Activated CD4-positive, alpha-beta memory T cell treated with anti-CD3 and anti-CD28 coated beads, Interleukin-2, amount 10 ng/mL, durations not matched to agents 7 days and 5 days (primary cell): ENCODE data around the gene THSD7A. TPM values are rescaled to one million over a fixed set of nuclear protein-coding genes. Genes with fewer than 3 reads are reported as not detected.
"Not testable (repeated sequence)": the region's sequence is repeated elsewhere in the genome, so short reads cannot be mapped to it uniquely, and the experiment has no call there.

Experiments used
- CTCF ChIA-PET: fragments of 350-600 bp; sonication (Branson Sonifier 250); formaldehyde crosslinking; loops from one replicate; lab custom pipeline; 2021; ENCODE audit warnings: antibody characterized with exemption, inconsistent platforms; lab: Charles Lee
- POLR2A ChIA-PET: fragments of 350-600 bp; sonication (Branson Sonifier 250); formaldehyde crosslinking; loops from one replicate; lab custom pipeline; 2021; ENCODE audit warnings: antibody characterized with exemption; lab: Charles Lee
- DNase-seq: peaks from one replicate; pipeline ENCODE4 v3.0.0-alpha.2; 2020
- H3K27ac Mint-ChIP-seq: one replicate; pipeline ENCODE4 v1.8.0; 2021; ENCODE audit warnings: mild to moderate bottlenecking, mixed read lengths
- H3K27me3 Mint-ChIP-seq: one replicate; pipeline ENCODE4 v1.8.0; 2021; ENCODE audit warnings: mixed read lengths
- H3K36me3 Mint-ChIP-seq: one replicate; pipeline ENCODE4 v1.8.0; 2021; ENCODE audit warnings: low read depth, mixed read lengths
- H3K4me1 Mint-ChIP-seq: one replicate; pipeline ENCODE4 v1.8.0; 2021; ENCODE audit warnings: mixed read lengths
- H3K4me3 Mint-ChIP-seq: one replicate; pipeline ENCODE4 v1.8.0; 2021; ENCODE audit warnings: mild to moderate bottlenecking, mixed read lengths
- H3K9me3 Mint-ChIP-seq: one replicate; pipeline ENCODE4 v1.8.0; 2021; ENCODE audit warnings: mixed read lengths
- total RNA-seq, 2 experiments: library from RNA; stranded (reverse); gene quantifications; one replicate each; pipeline ENCODE4 v1.2.3, GENCODE V29; 2021

The THSD7A gene
- total RNA-seq, 2 experiments from 2014 or later = not detected

- H3K27ac Mint-ChIP-seq = no peak overlapping the region
- CTCF ChIA-PET = no interaction called here
- peaks cover 2% of the 10 kb centered on the region for H3K9me3 Mint-ChIP-seq
- no peaks in the 10 kb centered on the region for H3K27me3 Mint-ChIP-seq
- no peaks in the 10 kb centered on the region for H3K36me3 Mint-ChIP-seq
- no peaks in the 10 kb centered on the region for H3K4me1 Mint-ChIP-seq
- POLR2A ChIA-PET = no interaction called here
- no peak overlapping the region for H3K4me3 Mint-ChIP-seq
- DNase-seq = no peak
These were observed 292.1 kb downstream of the THSD7A start for GRCh38 chr7:11539853-11540252.

GRCh38 chr7:11538751-11539299 is 293.2 kb downstream of the THSD7A start:
- no peak overlapping the region for H3K27ac Mint-ChIP-seq
- no peak overlapping the region for H3K4me3 Mint-ChIP-seq
- no peak for DNase-seq
- H3K27me3 Mint-ChIP-seq = no peaks in the 10 kb centered on the region
- no peaks in the 10 kb centered on the region for H3K4me1 Mint-ChIP-seq
- ChIA-PET POLR2A (no interaction called here), CTCF (no interaction called here)
- H3K9me3 Mint-ChIP-seq = peaks cover 2% of the 10 kb centered on the region
- no peaks in the 10 kb centered on the region for H3K36me3 Mint-ChIP-seq

GRCh38 chr7:11533229-11533820 is 298.7 kb downstream of the THSD7A start:
- Mint-ChIP-seq H3K27ac (no peak overlapping the region), H3K27me3 (no peaks in the 10 kb centered on the region), H3K4me1 (no peaks in the 10 kb centered on the region), H3K36me3 (no peaks in the 10 kb centered on the region), H3K9me3 (peaks cover 2% of the 10 kb centered on the region), H3K4me3 (no peak overlapping the region)
- ChIA-PET POLR2A (no interaction called here), CTCF (no interaction called here)
- DNase-seq = no peak

DNA sequence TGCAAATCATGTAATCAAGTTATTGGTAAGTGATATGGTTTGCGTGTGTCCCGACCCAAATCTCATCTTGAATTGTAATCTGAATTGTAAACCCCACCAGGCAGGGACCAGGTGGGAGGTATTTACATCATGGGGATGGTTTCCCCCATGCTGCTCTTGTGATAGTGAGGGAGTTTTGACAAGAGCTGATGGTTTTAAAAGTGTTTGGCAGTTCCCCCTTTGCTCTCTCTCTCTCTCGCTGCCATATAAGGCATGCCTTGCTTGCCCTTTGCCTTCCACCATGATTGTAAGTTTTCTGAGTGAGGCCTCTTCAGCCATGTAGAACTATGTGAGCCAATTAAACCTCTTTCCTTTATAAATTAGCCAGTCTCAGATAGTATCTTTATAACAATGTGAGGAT is 302.6 kb downstream of the THSD7A start:
- no peak overlapping the region for H3K4me3 Mint-ChIP-seq
- ChIA-PET CTCF (no interaction called here), POLR2A (no interaction called here)

GRCh38 chr7:11527707-11528106 is 304.3 kb downstream of the THSD7A start:
- CTCF ChIA-PET = no interaction called here
- H3K4me3 Mint-ChIP-seq = no peak overlapping the region
- no peaks in the 10 kb centered on the region for H3K9me3 Mint-ChIP-seq
- POLR2A ChIA-PET = no interaction called here
- DNase-seq = no peak
- H3K27ac Mint-ChIP-seq = no peak overlapping the region
- no peaks in the 10 kb centered on the region for H3K27me3 Mint-ChIP-seq
- no peaks in the 10 kb centered on the region for H3K4me1 Mint-ChIP-seq
- no peaks in the 10 kb centered on the region for H3K36me3 Mint-ChIP-seq

More for the DNA sequence above, 302.6 kb downstream of the THSD7A start:
- Mint-ChIP-seq H3K9me3 (no peaks in the 10 kb centered on the region), H3K4me1 (no peaks in the 10 kb centered on the region), H3K36me3 (no peaks in the 10 kb centered on the region), H3K27ac (no peak overlapping the region), H3K27me3 (no peaks in the 10 kb centered on the region)
- DNase-seq = no peak

DNA sequence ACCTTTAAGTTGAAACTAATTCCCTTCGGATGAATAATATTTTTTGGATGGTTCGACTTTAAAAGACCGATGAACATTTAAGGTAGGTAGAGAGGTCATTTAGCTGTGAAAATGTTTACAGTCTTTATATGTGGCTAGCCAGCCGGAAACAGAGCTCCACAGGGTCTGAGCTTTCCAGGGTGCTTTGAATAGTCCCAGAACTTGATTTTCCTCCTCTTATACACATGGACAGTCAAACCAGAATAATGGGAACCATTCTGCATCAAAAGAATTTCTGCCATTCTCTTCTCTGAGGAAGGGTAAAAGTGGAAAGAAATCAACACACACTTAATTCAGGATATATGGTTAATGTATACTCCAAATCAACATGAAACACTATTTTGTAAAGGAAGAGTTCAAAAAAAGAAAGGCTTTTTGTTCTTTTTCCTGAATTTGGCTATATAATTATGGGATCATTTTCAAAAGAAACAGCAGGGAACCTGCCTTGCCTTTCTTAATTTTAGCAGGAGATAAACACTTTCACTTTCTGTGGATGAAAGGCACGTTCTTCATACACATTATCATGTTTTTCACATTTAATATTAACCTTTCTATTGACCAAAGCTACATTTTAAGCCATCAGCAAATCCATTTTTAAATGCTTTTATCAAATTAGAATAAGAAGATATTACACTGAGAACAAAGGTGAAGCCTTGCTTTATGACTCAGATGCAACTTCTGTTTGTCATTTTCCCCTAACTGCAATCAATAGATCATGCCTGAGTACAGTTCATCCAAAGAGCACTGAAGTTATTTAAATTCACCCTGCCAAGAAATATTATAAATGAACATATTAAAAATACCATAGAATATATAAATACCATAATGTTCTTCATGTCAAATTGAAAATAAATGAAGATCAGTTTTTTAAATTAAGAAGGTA is 307.3 kb downstream of the THSD7A start:
- H3K9me3 Mint-ChIP-seq = no peaks in the 10 kb centered on the region
- ChIA-PET CTCF (no interaction called here), POLR2A (no interaction called here)
- no peak for DNase-seq
- H3K27me3 Mint-ChIP-seq = no peaks in the 10 kb centered on the region
- no peak overlapping the region for H3K27ac Mint-ChIP-seq
- no peak overlapping the region for H3K4me3 Mint-ChIP-seq
- no peaks in the 10 kb centered on the region for H3K4me1 Mint-ChIP-seq
- no peaks in the 10 kb centered on the region for H3K36me3 Mint-ChIP-seq

GRCh38 chr7:11521964-11522499 is 310.0 kb downstream of the THSD7A start:
- H3K9me3 Mint-ChIP-seq, CTCF ChIA-PET: not testable (repeated sequence)

DNA sequence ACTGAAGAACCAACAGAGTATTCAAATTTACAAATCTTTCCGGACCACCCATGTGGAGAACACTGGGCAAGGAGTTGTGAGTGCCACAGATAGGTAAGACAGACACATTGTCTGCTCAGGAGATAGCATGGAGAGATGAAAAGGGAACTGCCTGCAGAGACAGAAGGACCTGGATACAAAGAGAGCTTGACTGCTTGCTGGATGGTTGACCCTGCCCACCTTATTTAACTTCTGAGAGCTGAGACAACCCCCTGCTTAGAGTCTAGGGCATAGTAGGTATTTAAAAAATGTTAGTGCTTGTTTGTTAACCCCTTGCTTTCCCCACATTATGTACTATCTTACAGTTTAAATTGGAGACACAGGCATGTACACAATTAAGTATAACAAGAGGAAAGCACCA is 314.1 kb downstream of the THSD7A start:
- Mint-ChIP-seq H3K4me1 (no peaks in the 10 kb centered on the region), H3K9me3 (no peaks in the 10 kb centered on the region), H3K36me3 (no peaks in the 10 kb centered on the region), H3K27ac (no peak overlapping the region), H3K4me3 (no peak overlapping the region), H3K27me3 (no peaks in the 10 kb centered on the region)
- ChIA-PET CTCF (no interaction called here), POLR2A (no interaction called here)
- DNase-seq = no peak

More at GRCh38 chr7:11521964-11522499, 310.0 kb downstream of the THSD7A start:
- DNase-seq, H3K4me3 Mint-ChIP-seq, H3K36me3 Mint-ChIP-seq, POLR2A ChIA-PET, H3K27ac Mint-ChIP-seq, H3K4me1 Mint-ChIP-seq, H3K27me3 Mint-ChIP-seq: not testable (repeated sequence)

- Mint-ChIP-seq H3K27ac (no peak overlapping the region), H3K36me3 (no peaks in the 10 kb centered on the region), H3K4me1 (no peaks in the 10 kb centered on the region), H3K27me3 (no peaks in the 10 kb centered on the region), H3K9me3 (no peaks in the 10 kb centered on the region), H3K4me3 (no peak overlapping the region)
- DNase-seq = no peak
- ChIA-PET CTCF (no interaction called here), POLR2A (no interaction called here)
These were observed 315.7 kb downstream of the THSD7A start for GRCh38 chr7:11516328-11516727.

DNA sequence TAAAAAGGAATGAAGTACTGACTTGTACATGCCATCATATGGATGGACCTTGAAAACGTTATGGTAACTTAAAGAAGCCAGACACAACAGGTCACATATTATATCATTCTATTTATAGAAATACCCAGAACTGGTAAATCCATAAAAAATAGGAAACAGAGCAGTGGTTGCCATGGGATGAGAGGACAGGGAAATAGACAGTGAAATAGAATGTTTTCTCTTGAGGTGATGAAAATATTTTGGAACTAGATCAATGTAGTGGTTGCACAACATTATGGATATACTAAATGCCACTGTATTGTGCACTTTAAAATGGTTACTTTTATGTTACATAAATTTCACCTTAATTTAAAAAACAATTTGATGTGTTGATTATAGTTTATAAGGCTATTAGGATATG is 318.5 kb downstream of the THSD7A start:
- H3K27ac Mint-ChIP-seq = no peak overlapping the region
- H3K4me3 Mint-ChIP-seq = no peak overlapping the region
- H3K9me3 Mint-ChIP-seq = no peaks in the 10 kb centered on the region
- no peaks in the 10 kb centered on the region for H3K4me1 Mint-ChIP-seq
- no peaks in the 10 kb centered on the region for H3K27me3 Mint-ChIP-seq
- H3K36me3 Mint-ChIP-seq = no peaks in the 10 kb centered on the region
- ChIA-PET POLR2A (no interaction called here), CTCF (no interaction called here)
- DNase-seq = no peak

DNA sequence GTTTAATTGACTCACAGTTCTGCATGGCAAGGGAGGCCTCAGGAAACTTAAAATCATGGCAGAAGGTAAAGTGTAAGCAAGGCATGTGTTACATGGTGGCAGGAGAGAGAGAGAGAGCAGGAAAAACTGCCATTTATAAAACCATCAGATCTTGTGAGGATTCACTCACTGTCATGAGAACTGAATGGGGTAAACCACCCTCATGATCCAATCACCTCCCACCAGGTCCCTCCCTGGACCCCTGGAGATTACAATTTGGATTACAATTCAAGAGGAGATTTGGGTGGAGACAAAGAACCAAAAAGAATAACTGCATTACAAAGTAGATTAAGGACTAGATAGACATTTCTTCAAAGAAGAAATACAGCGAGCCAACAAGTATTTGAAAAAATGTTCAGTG is 324.1 kb downstream of the THSD7A start:
- Mint-ChIP-seq H3K27ac (no peak overlapping the region), H3K27me3 (no peaks in the 10 kb centered on the region), H3K9me3 (peaks cover 8% of the 10 kb centered on the region), H3K4me3 (no peak overlapping the region), H3K4me1 (no peaks in the 10 kb centered on the region), H3K36me3 (no peaks in the 10 kb centered on the region)
- CTCF ChIA-PET = no interaction called here
- DNase-seq = no peak
- POLR2A ChIA-PET = no interaction called here

DNA sequence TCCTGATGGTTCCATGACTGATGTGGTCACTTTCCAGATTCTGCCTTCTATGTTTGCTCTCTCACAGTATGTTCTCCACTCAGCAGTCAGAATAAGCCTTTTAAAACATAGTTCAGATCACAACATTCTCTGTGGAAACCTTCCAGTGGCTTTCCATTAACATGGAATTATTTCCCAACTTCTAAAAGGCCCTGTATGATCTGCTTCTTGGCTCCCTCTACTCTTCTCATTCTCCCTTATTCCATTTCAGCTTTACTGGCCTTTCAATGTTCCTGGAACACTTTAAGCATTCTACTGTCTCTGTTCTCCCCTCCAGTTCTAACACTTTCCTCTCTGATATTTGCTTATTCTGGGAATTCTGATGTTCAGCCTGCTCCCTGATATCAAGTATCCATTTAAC is 325.6 kb downstream of the THSD7A start:
- H3K4me3 Mint-ChIP-seq = no peak overlapping the region
- H3K27me3 Mint-ChIP-seq = no peaks in the 10 kb centered on the region
- H3K4me1 Mint-ChIP-seq = no peaks in the 10 kb centered on the region
- H3K27ac Mint-ChIP-seq = no peak overlapping the region
- H3K36me3 Mint-ChIP-seq = no peaks in the 10 kb centered on the region
- H3K9me3 Mint-ChIP-seq = peaks cover 12% of the 10 kb centered on the region
- DNase-seq = no peak
- ChIA-PET POLR2A (no interaction called here), CTCF (no interaction called here)

DNA sequence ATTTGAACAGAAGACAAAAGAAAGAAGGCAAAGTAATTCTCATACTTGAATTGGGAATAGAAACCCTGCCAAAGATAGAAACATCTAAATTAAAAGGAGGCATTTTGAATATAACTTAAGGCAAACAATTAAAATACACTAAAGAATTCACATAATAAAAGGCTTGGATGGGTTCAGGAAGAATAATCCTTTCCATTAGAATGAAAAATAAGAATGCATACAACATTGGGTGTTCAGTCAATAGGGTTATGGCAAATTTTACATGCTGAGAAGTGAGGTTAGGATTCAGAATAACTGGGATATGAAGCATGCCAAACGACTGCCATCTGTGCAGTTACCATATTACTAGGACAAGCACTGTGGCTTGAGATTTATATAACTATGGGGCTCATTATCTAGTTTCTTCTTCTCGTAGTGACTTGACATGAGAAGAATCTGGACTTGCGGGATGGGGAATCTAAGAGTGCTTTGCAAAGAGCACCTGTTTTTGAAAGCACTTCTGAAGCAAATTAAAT is 326.5 kb downstream of the THSD7A start:
- no peak for DNase-seq
- Mint-ChIP-seq H3K9me3 (peaks cover 12% of the 10 kb centered on the region), H3K4me3 (no peak overlapping the region), H3K36me3 (no peaks in the 10 kb centered on the region), H3K4me1 (no peaks in the 10 kb centered on the region), H3K27ac (no peak overlapping the region), H3K27me3 (no peaks in the 10 kb centered on the region)
- ChIA-PET POLR2A (no interaction called here), CTCF (interaction anchor here (0.7 kb wide), 1 partner anchor 357 kb away, joined by 3 read pairs; no protein-coding TSS in a partner anchor)
